GM06990 (cell line): ENCODE results near the gene APOE.
A peak's percentile ranks its signal among the peaks of the same experiment; 100 is the strongest.
"Not testable (repeated sequence)": the region's sequence is repeated elsewhere in the genome, so short reads cannot be mapped to it uniquely, and the experiment has no call there.

ENCODE experiments used
- DNase-seq: peaks from one replicate; pipeline ENCODE4 v3.0.0-alpha.2; 2011; ENCODE audit not compliant: insufficient read length; ENCODE audit errors: extremely low read depth
- H3K27me3 ChIP-seq: replicated peaks from 2 replicates; pipeline ENCODE4 v1.6.0; 2011; ENCODE audit warnings: low read length; ENCODE audit not compliant: control insufficient read depth, insufficient read depth
- H3K36me3 ChIP-seq: 2 replicates; pipeline ENCODE4 v1.5.1; 2011; ENCODE audit warnings: low read length; ENCODE audit not compliant: control insufficient read depth, insufficient read depth
- H3K4me3 ChIP-seq: replicated peaks from 2 replicates; pipeline ENCODE4 v1.5.1; 2011; ENCODE audit warnings: low read depth, mild to moderate bottlenecking, control low read depth, low read length
- CTCF ChIP-seq: IDR thresholded peaks from 2 replicates; pipeline ENCODE4 v1.5.1; 2011; ENCODE audit warnings: low read length, control low read depth, mild to moderate bottlenecking, inconsistent platforms; ENCODE audit not compliant: insufficient read depth, poor library complexity, severe bottlenecking

Gene APOE

GRCh38 chr19:44909775-44910174 lies 4.2 kb downstream of the APOE start:
- no peaks in the 10 kb centered on the region for H3K36me3 ChIP-seq
- no peaks in the 10 kb centered on the region; the same call in 1 of the 2 replicates for H3K27me3 ChIP-seq
- H3K4me3 ChIP-seq: no peak overlapping the region
- no peak for TF ChIP-seq CTCF
- DNase-seq: no peak

GRCh38 chr19:44911896-44912295 lies 6.3 kb downstream of the APOE start:
- not testable (repeated sequence) for H3K27me3 ChIP-seq, H3K36me3 ChIP-seq, DNase-seq, H3K4me3 ChIP-seq

DNA sequence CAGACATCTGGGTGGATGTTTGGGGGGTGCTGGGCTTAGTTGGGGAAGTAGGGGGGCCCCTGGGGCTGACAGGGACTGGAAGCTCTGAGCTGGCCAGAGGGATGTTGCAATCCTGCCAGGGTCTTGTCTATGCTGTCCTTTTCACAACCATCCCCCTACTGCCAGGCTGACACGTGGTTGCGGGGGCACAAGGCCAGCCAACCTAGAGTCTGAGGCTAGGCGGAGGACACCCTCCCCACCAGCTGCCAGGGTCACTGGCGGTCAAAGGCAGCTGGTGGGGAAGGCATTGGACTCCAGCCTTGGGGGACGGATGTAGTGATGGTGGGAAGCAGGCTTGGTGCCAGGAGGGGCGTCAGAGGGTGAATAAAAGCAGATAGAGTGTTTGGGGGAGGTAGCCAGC lies 7.3 kb downstream of the APOE start:
- Histone ChIP-seq H3K4me3 (no peak overlapping the region), H3K36me3 (no peaks in the 10 kb centered on the region), H3K27me3 (no peaks in the 10 kb centered on the region)
- no peak for TF ChIP-seq CTCF
- DNase-seq: no peak

- DNase-seq, H3K27me3 ChIP-seq, H3K4me3 ChIP-seq: not testable (repeated sequence)
Measured at GRCh38 chr19:44913512-44914432, 8.2 kb downstream of the APOE start.

GRCh38 chr19:44914433-44915206 lies 9.0 kb downstream of the APOE start, which contains the start of gene APOC1:
APOC1 (plus strand) TSS chr19:44914608; CDS start chr19:44914892, 284 bp downstream.
- not testable (repeated sequence) for H3K27me3 ChIP-seq, H3K36me3 ChIP-seq
- DNase-seq: peak; percentile 82

More at GRCh38 chr19:44913512-44914432, 8.2 kb downstream of the APOE start:
- not testable (repeated sequence) for H3K36me3 ChIP-seq

DNA sequence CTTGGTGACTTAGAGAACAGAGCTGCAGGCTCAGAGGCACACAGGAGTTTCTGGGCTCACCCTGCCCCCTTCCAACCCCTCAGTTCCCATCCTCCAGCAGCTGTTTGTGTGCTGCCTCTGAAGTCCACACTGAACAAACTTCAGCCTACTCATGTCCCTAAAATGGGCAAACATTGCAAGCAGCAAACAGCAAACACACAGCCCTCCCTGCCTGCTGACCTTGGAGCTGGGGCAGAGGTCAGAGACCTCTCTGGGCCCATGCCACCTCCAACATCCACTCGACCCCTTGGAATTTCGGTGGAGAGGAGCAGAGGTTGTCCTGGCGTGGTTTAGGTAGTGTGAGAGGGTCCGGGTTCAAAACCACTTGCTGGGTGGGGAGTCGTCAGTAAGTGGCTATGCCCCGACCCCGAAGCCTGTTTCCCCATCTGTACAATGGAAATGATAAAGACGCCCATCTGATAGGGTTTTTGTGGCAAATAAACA lies 18.7 kb downstream of the APOE start:
- Histone ChIP-seq H3K27me3 (peaks cover 1% of the 10 kb centered on the region; the same call in 1 of the 2 replicates), H3K4me3 (no peak overlapping the region), H3K36me3 (no peaks in the 10 kb centered on the region)
- TF ChIP-seq CTCF: no peak
- DNase-seq: no peak

More at GRCh38 chr19:44914433-44915206, 9.0 kb downstream of the APOE start, which contains the start of gene APOC1:
- H3K4me3 ChIP-seq: peak within 1 kb of the TSS; percentile 60
